HEK293 (cell line): Measurements from ENCODE around the gene NEK11.

Experiments
- CTCF ChIP-seq: fragments of 450-650 bp; formaldehyde crosslinking; IDR thresholded peaks from 2 replicates; pipeline ENCODE4 v1.5.1; 2016; ENCODE audit warnings: missing biosample characterization, missing genetic modification characterization
- ZBTB49 ChIP-seq: fragments of 450-650 bp; formaldehyde crosslinking; IDR thresholded peaks from 2 replicates; pipeline ENCODE4 v1.5.1; 2016; ENCODE audit warnings: missing biosample characterization, missing genetic modification characterization, low read depth
- ZNF211 ChIP-seq: fragments of 450-650 bp; formaldehyde crosslinking; IDR thresholded peaks from 2 replicates; pipeline ENCODE4 v1.5.1; 2016; ENCODE audit warnings: low read depth, missing biosample characterization, missing genetic modification characterization
- ZNF341 ChIP-seq: fragments of 450-650 bp; formaldehyde crosslinking; IDR thresholded peaks from 2 replicates; pipeline ENCODE4; 2016; ENCODE audit warnings: low read depth, missing biosample characterization, missing genetic modification characterization
- ZNF426 ChIP-seq: fragments of 450-650 bp; formaldehyde crosslinking; IDR thresholded peaks from 2 replicates; pipeline ENCODE4 v1.5.1; 2017; ENCODE audit warnings: missing biosample characterization, missing genetic modification characterization, mild to moderate bottlenecking, inconsistent platforms, moderate library complexity
- ZNF514 ChIP-seq: fragments of 450-650 bp; formaldehyde crosslinking; IDR thresholded peaks from 2 replicates; pipeline ENCODE4 v1.5.1; 2016; ENCODE audit warnings: missing biosample characterization, missing genetic modification characterization
- ZNF830 ChIP-seq: fragments of 450-650 bp; IDR thresholded peaks from 2 replicates; pipeline ENCODE4 v1.5.0; 2018; ENCODE audit warnings: missing biosample characterization, missing genetic modification characterization, low read depth, mild to moderate bottlenecking, moderate library complexity

- TF ChIP-seq ZNF341 (tag by site-specific recombination) = no peak
- TF ChIP-seq CTCF (tag by site-specific recombination) = no peak
- TF ChIP-seq ZNF514 (tag by site-specific recombination) = no peak
- TF ChIP-seq ZNF426 (tag by site-specific recombination) = no peak
- no peak for TF ChIP-seq ZNF211 (tag by site-specific recombination)
- no peak for TF ChIP-seq ZBTB49 (tag by site-specific recombination)
- no peak for TF ChIP-seq ZNF830 (tag by site-specific recombination)
Observed at GRCh38 chr3:131303848-131304247, 277.2 kb downstream of the NEK11 start.
